Daoy (cell line): ENCODE measurements around the gene TACC2. TPM values are rescaled to one million over a fixed set of nuclear protein-coding genes. Genes with fewer than 3 reads are reported as not detected.

ENCODE experiments used
- DNase-seq: peaks from one replicate; pipeline ENCODE4 v3.0.0-alpha.2; 2015; ENCODE audit warnings: low read depth
- total RNA-seq: library from RNA; depleted of rRNA; stranded (reverse); fragments of >200 nt; shearing (Covaris generic); gene quantifications from 2 replicates; pipeline ENCODE4 v1.2.3, GENCODE V29; 2014

TACC2 gene
- total RNA-seq, 1 experiment from 2014 or later = 10.1 TPM

- no peak for DNase-seq
These were observed 40.7 kb downstream of the TACC2 start for GRCh38 chr10:122029499-122030199.

GRCh38 chr10:122030200-122030552, 41.2 kb downstream of the TACC2 start:
- DNase-seq = no peak

DNA sequence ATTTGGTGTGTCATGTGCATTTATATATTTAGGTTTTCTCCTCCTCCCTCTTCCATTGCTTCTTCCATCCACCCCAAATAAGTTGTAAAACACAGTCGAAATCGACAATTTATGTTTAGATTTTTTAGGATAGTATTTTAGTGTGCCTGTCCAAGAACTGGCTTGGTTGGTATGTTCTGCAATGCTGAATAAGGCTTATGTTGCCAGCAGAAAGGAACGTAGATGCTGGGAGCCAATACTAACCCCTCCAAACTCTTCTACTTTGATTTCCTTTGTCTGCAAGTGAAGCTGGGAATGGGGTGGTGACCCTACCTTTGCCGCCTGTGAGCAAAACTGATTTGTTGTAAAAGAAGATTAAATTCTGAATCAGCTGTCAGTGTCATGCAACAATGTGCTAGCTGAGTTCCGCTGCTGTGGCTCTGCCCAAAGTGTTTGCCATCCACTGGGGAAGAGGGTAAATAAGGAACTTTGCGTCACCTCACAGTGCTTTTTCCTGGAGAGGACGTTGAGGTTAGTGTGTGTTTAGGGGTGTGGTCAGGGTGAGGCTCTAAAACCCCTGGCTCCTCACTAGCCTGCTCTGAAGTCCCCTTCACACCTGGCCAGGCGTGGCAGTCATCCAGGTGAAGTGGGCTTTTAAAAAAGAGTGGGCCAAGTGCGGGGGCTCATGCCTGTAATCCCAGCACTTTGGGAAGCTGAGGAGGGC, 44.4 kb downstream of the TACC2 start:
- DNase-seq = no peak

DNA sequence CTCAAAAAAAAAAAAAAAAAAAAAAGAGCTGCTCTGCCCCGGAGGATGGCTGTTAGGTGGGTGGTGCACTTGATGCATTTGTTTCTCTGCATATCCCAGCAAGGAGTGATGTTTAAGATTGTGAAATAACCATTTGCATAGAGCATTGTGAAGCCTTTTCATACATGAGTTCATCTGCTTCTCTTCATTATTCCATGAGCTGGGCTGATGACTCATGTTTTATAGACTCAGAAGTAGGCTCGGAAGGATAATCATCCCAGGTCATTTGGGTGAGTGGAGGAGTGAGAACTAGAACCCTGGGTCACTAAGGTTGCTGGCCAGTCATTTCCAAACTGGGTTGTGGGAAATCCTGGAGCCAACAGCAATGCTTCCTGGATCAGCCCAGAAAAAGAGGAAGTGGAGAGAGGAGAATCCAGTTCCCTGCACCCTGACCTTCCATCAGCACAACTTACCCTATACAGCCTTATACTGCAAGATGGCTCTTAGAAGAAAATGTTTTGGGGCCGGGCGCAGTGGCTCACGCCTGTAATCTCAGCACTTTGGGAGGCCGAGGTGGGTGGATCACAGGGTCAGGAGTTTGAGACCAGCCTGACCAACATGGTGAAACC, 45.3 kb downstream of the TACC2 start:
- DNase-seq = peak; percentile 10

DNA sequence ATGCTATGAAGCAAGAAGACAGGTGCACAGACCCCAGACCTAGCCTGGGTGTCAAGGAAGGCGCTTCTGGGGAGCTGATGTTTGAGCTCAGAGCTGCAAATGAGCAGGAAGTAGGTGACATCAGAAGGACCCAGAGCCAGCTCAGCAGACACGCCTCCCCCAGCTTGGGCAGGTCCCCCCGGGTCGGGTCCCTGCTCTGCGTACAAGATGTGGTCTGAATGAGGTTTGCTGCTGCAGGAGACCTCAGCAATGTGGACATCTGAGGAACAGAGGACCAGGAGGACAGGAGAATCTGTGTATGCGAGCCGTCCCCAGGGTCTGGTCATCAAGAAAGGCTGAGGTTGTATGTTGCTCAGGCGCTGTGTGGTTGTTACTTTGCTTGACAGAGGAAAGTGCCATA, 51.8 kb downstream of the TACC2 start:
- DNase-seq = no peak

GRCh38 chr10:122042836-122043235, 53.9 kb downstream of the TACC2 start:
- DNase-seq = no peak

DNA sequence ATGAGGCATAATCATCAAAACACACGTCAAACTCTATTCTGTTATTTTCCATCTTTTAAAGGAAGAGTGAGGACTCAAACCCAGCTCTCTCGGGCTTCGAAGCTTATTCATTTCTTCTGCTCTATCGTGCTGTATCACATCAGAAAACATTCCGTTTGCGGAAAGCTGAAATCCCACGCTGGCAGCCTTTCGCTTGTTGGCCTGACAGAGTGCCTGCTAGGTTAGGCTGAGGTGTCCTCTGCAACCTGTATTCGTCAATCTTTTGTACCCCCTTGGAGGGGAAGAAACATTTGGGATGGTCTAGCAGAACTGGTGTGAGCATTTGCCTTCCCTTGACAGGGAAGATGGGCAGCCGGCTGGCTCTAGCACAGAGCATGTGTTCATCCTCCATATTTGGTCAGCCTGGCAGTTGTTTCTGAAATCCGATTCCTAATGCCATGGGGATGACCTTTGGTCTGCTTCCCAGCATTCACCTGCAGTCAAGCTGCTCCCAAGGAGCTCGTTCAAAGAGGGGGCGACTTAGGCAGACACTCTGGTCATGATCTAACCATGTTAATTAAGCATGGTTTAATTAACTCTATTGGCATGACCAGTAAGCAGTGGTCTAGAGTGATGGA, 55.2 kb downstream of the TACC2 start:
- DNase-seq = peak; percentile 46

DNA sequence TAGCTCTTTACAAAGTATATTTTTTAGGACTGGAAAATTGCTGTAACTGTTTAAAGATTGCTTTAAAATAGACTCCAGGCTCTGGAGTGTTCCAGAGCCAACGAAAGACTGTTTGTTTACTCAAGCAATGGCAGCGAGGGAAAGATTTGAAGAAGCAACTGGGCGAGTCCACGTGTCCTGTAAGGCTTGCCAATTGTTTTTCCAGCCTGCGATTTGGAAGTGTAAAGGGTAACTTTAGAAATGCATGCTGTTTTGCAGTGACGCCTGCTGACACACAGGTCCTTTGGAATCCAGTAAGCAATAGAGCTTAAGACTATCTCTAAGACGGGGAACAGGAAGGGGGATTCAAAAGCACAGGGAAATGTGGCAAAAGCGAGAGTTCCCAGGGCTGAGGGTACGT, 55.8 kb downstream of the TACC2 start:
- no peak for DNase-seq

DNA sequence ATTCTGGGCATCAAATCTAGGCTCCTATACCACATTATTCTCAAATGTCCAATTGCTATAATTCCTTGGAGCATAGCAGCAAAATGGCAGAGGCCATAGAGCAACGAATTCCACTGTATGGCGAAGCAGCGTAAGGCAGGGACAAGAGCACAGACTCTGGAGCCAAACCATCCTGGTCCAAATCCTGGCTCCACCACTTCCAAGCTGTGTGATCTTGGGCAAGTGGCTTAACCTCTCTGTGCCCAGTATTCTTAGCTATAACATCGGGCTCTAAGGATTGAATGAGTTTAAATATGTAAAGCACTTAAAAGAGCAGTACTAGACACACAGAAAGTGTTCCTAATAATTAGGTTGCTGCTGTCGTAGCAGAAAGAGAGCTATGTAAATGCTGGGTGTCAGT, 56.2 kb downstream of the TACC2 start:
- no peak for DNase-seq

GRCh38 chr10:122047560-122047959, 58.6 kb downstream of the TACC2 start:
- no peak for DNase-seq

DNA sequence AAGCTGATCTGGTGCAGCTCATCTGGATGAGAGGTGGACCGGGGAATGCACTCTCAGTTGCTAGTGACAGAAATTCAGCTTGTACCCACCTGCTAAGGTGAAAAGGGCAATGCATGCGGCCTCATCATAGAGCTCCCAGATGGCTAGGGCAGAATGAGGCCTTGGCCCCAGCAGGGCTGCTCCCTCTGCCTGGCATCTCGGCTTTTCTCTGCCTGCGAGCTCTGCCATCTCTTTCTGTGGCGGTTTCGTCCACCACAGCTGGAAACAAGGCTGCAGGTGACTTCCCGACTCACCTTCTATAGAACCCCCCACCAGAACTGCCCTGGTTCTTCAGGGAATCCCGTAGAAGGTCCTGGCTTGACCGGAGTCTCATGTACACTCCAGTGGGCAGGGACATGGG, 60.1 kb downstream of the TACC2 start:
- DNase-seq = no peak

DNA sequence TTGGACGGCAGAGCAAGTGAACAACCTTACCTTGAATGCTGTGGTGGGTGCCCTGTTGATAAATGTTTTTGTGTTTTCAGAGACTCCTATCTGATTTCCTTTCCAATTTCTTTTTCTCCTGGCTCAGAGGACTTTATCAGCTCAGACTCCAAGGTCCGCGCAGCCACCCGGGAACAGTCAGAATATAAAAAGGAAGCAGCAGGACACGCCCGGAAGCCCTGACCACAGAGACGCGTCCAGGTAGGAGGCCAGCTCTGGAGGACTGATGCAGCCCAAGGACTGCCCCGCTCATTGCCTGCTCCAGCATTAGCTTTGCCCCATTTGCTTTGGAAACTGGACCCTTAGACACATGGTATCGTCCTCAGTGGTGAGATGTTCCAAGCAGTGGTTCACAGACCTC, 61.3 kb downstream of the TACC2 start:
- no peak for DNase-seq

DNA sequence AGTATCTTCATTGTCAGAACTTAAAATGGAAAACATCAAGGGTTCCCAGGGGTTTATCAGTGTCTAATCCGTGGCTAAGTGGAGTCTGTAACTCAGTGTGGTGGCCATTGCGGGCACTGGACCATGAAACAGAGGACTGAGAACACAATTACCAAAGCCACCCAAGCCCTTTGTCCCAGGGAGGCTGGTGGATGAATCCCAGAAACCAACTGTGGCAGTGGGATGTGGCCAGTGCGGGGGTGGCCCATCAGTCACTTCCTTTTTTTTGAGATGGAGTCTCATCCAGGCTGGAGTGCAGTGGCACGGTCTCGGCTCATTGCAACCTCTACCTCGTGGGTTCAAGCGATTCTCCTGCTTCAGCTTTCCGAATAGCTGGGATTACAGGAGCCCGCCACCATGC, 61.8 kb downstream of the TACC2 start:
- DNase-seq = no peak

DNA sequence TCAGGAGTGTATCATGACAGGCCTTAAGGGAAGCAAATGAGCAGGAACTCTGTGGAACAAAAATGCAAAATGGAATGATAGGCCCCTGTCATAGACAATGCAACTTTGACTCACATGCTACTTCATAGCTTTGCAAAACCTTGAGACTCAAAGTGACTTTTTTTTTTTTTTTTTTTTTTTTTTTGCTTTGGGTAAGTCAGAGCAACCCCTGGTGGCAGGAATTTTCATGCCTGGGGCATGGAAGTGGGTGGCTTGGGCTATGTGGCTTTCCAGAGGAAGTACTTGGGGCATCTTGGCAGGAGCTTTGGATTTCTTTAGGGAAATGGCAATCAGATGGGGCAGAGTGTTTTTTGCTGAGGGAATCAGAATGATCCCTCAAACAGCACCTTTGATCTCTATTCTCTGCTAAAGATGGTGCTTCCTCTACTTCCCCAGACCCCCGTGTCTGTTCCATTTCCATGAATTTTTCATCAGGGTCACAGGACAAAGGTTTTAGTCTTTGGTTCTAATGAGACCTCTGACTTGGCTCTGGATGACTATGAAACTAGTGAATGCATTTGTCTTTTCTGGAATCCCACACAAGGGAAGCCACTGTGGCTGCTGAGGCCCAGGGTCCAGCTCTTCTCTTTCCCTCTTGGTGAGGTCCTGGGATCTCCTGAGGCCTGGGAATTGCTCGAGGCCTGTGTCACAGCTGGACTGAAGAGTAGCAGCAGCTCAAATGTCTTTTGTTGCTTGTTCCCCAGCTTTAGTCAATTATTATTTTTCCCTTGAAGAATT, 62.8 kb downstream of the TACC2 start:
- peak; percentile 78 for DNase-seq

- DNase-seq = peak; percentile 64
These were observed 63.7 kb downstream of the TACC2 start for GRCh38 chr10:122052701-122053100.

DNA sequence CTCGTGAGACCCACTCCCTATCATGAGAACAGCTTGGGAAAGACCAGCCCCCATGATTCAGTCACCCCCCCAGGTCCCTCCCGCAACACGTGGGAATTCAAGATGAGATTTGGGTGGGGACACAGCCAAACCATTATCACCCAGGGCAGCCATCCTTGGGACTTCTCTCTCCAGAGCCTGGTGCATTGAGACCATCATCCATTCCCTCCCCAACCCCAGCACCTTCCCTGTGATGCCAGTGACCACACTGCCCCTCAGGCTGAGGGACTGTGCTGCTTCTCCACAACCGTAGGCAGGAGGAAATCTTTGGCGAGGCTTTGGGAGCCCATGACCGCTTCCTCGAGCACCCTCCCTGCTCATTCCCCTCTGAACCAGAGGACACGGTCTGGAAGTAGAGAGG, 64.4 kb downstream of the TACC2 start:
- DNase-seq = no peak

DNA sequence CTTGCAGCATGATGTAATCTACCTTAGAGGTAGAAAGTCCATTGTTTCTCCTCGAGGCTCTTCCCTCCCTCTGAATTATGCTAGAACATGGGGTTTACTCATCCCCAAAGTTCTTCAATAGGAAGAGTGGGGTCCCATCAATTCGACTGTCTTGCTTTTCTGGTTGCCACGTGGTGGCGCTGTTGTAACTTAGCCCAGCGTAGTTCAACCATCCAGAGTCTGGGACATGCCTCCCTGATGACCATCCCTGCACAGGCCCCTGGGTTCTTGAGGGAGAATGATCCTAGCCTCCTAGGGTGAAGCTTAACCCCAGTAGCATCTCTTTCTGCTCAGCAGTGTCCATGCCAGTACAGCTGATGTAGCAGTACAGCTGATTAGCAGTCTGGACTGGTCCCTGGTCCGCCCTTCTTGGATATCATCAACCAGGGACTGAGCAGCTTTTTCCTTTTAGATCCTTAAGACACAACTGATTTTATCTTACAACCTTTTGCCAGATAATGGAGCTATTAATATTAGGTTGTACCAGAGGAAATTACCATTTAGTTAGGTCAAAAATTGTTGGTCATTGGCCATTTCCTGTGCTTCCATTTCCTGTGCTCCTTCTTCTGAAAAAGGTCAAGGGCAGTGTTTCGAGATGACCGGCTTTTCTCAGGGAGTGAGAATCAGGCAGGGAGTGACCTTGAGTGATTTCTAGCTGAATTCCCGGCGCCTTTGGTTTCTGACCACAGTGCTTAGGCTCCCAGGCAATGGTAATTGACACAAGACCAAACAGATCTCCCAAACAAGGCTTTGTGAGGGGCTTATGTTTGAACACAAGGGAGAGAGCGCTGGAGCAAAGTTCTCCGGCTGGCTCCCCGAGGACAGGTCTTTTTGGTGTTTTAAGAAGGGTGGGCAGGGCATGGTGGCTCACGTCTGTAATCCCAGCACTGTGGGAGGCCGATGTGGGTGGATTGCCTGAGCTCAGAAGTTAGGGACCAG, 65.4 kb downstream of the TACC2 start:
- peak; percentile 62 for DNase-seq

- no peak for DNase-seq
These were observed 66.3 kb downstream of the TACC2 start for GRCh38 chr10:122055252-122055651.

GRCh38 chr10:122056431-122057094, 67.6 kb downstream of the TACC2 start:
- peak; percentile 41 for DNase-seq

- no peak for DNase-seq
These were observed 69.0 kb downstream of the TACC2 start for GRCh38 chr10:122057841-122058413.
